Posterior cingulate gyrus (tissue), 11 donors: Measurements from ENCODE around the gene ZBED1.
"Not testable (repeated sequence)": the region's sequence is repeated elsewhere in the genome, so short reads cannot be mapped to it uniquely, and the experiment has no call there.

Experiments used
- DNase-seq, 10 donors: peaks; one replicate each; pipeline versions ENCODE4 v3.0.0 to v3.0.0-alpha.2; 2020 to 2021; ENCODE audit warnings: mixed read lengths in 3 of 10
- intact Hi-C: fragments of 100-400 bp; cut with DNase I; formaldehyde crosslinking; loops from one replicate; pipeline ENCODE4 v1.15.1; 2023

The ZBED1 gene

DNA sequence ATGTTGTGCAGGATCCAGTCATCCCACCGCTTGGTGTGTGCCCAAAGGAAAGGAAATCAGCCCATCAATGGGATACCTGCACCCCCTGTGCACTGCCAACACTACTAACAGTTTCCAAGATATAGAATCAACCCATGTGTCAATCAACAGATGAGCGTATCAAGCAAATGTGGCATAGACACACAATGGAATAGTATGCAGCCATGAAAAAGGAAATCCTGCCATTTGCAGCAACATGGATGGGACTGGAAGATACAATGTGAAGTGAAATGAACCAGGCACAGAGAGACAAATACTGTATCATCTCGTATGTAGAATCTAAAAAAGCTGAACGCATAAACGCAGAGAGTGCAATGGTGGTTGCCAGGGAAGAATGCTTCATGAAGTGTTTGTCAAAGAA, 20.8 kb downstream of the ZBED1 start:
- DNase-seq = not testable (repeated sequence)

DNA sequence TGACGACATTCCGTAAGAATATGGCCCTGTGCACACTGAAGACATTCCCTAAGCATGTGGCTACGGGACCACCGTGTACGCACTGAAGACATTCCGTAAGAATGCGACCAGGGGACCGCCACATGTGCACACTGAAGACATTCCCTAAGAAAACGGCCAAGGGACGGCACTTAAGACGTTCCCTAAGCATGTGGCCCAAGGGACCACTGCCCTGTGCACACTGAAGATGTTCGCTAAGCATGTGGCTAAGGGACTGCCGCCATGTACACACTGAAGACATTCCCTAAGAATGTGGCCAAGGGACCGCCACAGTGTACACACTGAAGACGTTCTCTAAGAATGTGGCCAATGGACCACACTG, 21.4 kb downstream of the ZBED1 start:
- intact Hi-C loops = no loop called here
- DNase-seq = peak in 2 of 10 donors; percentile 10 to 57

More for the DNA sequence above, 20.8 kb downstream of the ZBED1 start:
- intact Hi-C loops = not testable (repeated sequence)

GRCh38 chrX:2478546-2479419, 22.0 kb downstream of the ZBED1 start:
- intact Hi-C loops = no loop called here
- DNase-seq = peak in 2 of 10 donors; percentile 43 to 53

- intact Hi-C loops = not testable (repeated sequence)
- DNase-seq = peak in 1 of 10 donors; percentile 7
These were observed 23.5 kb downstream of the ZBED1 start for GRCh38 chrX:2477313-2477712.

- intact Hi-C loops = no loop called here
- peak in 2 of 10 donors; percentile 21 to 48 for DNase-seq
These were observed 25.6 kb downstream of the ZBED1 start for GRCh38 chrX:2474963-2475726.

DNA sequence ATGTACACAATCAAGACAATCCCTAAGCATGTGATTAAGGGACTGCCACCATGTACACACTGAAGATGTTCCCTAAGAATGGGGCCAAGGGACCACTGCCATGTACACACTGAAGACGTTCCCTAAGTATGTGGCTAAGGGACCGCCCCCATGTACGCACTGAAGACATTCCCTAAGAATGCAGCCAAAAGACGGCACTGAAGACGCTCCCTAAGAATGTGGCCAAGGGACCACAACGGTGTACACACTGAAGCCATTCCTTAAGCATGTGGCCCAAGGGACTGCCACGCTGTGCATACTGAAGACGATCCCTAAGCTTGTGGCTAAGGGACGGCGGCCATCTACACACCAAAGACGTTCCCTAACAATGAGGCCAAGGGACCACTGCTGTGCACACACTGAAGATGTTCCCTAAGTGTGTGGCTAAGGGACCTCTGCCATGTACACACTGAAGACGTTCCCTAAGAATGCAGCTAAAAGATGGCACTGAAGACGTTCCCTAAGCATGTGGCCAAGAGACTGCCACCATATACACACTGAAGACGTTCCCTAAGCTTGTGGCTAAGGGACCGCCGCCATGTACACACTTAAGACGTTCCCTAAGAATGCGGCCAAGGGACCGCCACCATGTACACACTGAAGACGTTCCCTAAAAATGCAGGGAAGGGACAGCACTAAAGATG, 26.4 kb downstream of the ZBED1 start:
- DNase-seq = peak in 1 of 10 donors; percentile 31
- intact Hi-C loops = no loop called here

DNA sequence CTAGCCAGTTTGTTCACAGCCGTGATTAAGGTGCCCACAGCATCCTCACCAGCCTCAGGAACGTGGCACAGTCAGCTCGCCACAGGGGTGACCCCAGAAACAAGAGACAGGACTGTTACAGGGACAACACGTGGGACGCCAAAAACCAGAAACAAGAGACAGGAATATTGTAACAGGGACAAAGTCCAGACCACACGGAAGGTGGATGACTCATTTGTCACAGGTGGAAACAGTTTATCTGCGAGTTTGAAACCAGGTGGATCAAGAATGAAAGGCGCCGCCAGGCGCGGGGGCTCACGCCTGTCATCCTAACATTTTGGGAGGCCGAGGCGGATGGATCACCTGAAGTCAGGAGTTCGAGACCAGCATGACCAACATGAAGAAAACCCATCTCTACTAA, 27.7 kb downstream of the ZBED1 start:
- intact Hi-C loops = not testable (repeated sequence)
- peak in 1 of 10 donors; percentile 24 for DNase-seq

DNA sequence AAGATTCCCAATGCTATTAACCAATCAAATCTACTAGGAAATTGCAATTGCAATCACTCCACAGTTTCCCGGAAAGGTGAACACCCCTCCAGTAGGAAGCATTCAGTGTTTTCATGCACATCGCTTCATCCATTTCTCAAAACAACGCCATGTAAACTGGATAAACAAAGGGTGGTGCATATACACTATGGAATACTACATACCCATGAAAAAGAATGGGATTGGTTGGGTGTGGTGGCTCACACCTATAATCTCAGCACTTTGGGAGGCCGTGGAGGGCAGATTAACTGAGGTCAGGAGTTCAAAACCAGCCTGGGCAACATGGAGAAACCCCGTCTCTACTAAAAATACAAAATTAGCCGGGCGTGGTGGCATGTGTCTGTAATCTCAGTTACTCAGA, 29.1 kb downstream of the ZBED1 start:
- intact Hi-C loops = no loop called here
- no peak for DNase-seq

- intact Hi-C loops = not testable (repeated sequence)
- DNase-seq = peak in 1 of 10 donors; percentile 69
These were observed 29.6 kb downstream of the ZBED1 start for GRCh38 chrX:2471126-2471525.

DNA sequence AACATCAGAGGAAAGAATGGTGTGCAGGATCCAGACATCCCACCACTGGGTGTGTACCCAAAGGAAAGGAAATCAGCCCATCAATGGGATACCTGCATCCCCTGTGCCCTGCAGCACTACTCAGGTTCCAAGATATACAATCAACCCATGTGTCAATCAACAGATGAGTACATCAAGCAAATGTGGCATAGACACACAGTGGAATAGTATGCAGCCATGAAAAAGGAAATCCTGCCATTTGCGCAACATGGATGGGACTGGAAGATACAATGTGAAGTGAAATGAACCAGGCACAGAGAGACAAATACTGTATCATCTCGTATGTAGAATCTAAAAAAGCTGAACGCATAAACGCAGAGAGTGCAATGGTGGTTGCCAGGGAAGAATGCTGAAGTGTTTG, 30.9 kb downstream of the ZBED1 start:
- intact Hi-C loops, DNase-seq: not testable (repeated sequence)

GRCh38 chrX:2469196-2469685, 31.5 kb downstream of the ZBED1 start:
- intact Hi-C loops = no loop called here
- DNase-seq = peak in 1 of 10 donors; percentile 57

DNA sequence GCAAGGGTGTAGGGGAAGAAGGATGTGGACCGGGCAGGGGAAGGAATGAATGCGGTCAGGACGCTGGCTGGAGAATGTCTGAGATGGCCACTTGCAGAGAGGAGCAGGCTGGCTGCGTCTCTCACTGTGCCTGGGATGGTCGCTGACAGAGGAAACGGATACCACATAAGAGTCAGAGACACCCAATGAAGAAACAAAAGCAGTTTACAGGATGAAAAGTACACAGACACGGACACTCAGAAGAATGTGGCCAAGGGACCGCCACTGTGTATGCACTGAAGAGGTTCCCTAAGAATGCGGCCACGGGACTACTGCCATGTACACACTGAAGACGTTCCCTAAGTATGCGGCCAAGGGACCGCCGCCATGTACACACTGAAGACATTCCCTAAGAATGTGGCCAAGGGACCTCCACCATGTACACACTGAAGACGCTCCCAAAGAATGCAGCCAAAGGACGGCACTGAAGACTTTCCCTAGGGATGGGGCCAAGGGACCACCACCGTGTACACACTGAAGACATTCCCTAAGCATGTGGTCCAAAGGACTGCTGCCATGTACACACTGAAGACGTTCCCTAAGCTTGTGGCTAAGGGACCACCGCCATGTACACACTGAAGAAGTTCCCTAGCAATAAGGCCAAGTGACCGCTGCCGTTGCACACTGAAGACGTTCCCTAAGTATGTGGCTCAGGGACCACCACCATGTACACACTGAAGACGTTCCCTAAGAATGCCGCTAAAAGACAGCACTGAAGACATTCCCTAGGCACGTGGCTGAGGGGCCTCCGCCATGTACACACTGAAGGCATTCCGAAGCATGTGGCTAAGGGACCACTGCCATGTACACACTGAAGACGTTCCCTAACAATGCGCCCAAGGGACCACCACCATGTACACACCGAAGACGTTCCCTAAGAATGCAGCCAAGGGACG, 32.2 kb downstream of the ZBED1 start:
- peak in 2 of 10 donors; percentile 52 to 70 for DNase-seq
- intact Hi-C loops = no loop called here

DNA sequence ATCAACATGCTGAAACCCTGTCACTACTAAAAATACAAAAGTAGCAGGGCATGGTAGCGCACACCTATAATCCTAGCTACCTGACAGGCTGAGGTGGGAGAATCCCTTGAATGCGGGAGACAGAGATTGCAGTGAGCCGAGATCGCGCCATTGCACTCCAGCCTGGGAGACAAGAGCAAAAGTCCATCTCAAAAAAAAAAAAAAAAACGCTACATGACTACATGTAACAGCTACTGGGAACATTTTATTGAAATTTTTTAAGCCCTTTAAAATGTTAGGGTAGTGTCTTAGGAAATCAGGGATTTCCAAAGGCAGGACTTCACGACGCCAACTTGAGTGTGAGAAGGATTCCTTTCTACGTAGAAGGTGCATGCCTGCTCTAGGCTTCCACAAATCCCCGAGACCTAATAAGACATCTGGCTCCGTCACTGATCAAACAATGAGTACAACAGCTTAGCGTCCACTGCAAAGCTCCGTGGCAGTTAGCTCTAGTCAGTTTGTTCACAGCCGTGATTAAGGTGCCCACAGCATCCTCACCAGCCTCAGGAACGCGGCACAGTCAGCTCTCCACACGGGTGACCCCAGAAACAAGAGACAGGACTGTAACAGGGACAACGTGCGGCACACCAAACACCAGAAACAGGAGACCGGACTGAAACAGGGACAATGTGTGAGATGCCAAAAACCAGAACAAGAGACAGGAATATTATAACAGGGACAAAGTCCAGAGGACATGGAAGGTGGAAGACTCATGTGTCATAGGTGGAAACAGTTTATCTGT, 33.7 kb downstream of the ZBED1 start:
- intact Hi-C loops = no loop called here
- DNase-seq = peak in 1 of 10 donors; percentile 46

DNA sequence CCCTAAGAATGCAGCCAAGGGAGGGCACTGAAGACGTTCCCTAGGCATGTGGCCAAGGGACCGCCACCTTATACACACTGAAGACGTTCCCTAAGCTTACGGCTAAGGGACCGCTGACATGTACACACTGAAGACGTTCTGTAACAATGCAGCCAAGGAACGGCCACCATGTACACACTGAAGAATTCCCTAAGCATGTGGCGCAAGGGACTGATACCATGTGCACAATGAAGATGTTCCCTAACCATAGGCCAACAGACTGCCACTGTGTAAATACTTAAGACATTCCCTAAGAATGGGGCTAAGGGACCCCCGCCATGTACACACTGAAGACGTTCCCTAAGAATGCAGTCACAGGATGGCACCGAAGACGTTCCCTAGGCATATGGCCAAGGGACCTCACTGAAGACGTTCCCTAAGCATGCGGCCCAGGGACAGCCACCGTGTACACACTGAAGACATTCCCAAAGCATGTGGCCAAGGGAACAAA, 36.1 kb downstream of the ZBED1 start:
- peak in 3 of 10 donors; percentile 4 to 36 (median 24) for DNase-seq
- intact Hi-C loops = no loop called here

DNA sequence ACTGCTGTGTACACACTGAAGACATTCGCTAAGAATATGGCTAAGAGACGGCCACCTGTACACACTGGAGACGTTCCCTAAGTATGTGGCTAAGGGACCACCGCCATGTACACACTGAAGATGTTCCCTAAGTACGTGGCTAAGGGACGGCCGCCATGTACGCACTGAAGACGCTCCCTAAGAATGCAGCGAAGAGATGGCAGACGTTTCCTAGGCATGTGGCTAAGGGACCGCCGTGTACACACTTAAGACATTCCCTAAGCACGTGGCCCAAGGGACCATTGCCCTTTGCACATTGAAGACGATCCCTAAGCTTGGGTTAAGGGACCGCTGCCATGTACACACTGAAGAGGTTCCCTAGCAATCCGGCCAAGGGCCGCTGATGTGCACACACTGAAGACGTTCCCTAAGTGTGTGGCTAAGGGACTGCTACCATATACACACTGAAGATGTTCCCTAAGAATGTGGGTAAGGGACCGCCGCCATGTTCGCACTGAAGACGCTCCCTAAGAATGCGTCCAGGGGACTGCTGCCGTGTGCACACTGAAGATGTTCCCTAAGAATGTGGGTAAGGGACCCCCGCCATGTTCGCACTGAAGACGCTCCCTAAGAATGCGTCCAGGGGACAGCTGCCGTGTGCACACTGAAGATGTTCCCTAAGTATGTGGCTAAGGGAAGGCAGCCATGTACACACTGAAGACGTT, 36.7 kb downstream of the ZBED1 start:
- intact Hi-C loops = no loop called here

GRCh38 chrX:2463481-2463880, 37.3 kb downstream of the ZBED1 start:
- intact Hi-C loops = not testable (repeated sequence)
- DNase-seq = peak in 2 of 10 donors; percentile 11 to 12

More for the DNA sequence above, 36.7 kb downstream of the ZBED1 start:
- peak in 2 of 10 donors; percentile 27 to 38 for DNase-seq

- intact Hi-C loops = no loop called here
- no peak for DNase-seq
These were observed 38.0 kb downstream of the ZBED1 start for GRCh38 chrX:2462780-2463179.

GRCh38 chrX:2462074-2462473, 38.7 kb downstream of the ZBED1 start:
- DNase-seq = no peak
- intact Hi-C loops = no loop called here
